HL-60/S4 treated with retinoic acid at 250 ng/mL for 4 days and 3 days (cell line): ENCODE results near the gene CYP27B1.
"Not testable (repeated sequence)": the region's sequence is repeated elsewhere in the genome, so short reads cannot be mapped to it uniquely, and the experiment has no call there.

ENCODE experiments used
- in situ Hi-C: fragments of 300-500 bp; cut with MboI; formaldehyde crosslinking; loops from 2 replicates; pipeline ENCODE4 v1.7.0; 2022; ENCODE audit warnings: low sequenced_read_pairs

The CYP27B1 gene

GRCh38 chr12:57793920-57794319 lies 27.0 kb upstream of the CYP27B1 start:
- in situ Hi-C loops, result no loop called here

- in situ Hi-C loops, result no loop called here
These were observed 17.0 kb upstream of the CYP27B1 start for GRCh38 chr12:57783861-57784260.

- in situ Hi-C loops, result no loop called here
These were observed 16.6 kb upstream of the CYP27B1 start for GRCh38 chr12:57783466-57783801.

- in situ Hi-C loops, result no loop called here
These were observed 16.0 kb upstream of the CYP27B1 start, which contains the start of gene TSFM for GRCh38 chr12:57782608-57783465. TSS of gene TSFM (plus strand) at chr12:57782787. CDS start at chr12:57782802, 15 bp downstream.

GRCh38 chr12:57782243-57782607 lies 15.3 kb upstream of the CYP27B1 start:
- in situ Hi-C loops, result no loop called here

- in situ Hi-C loops, result no loop called here
These were observed 14.9 kb upstream of the CYP27B1 start for GRCh38 chr12:57781801-57782200.

- in situ Hi-C loops, result no loop called here
These were observed 14.4 kb upstream of the CYP27B1 start for GRCh38 chr12:57781244-57781643.

GRCh38 chr12:57780284-57780897 lies 13.5 kb upstream of the CYP27B1 start:
- in situ Hi-C loops, result no loop called here

- in situ Hi-C loops, result no loop called here
These were observed 12.9 kb upstream of the CYP27B1 start for GRCh38 chr12:57779736-57780135.

GRCh38 chr12:57777911-57778310 lies 11.0 kb upstream of the CYP27B1 start:
- in situ Hi-C loops, result no loop called here

GRCh38 chr12:57777367-57777766 lies 10.5 kb upstream of the CYP27B1 start:
- in situ Hi-C loops, result no loop called here

GRCh38 chr12:57776247-57776587 lies 9.3 kb upstream of the CYP27B1 start:
- in situ Hi-C loops, result no loop called here

GRCh38 chr12:57775563-57776246 lies 8.8 kb upstream of the CYP27B1 start:
- in situ Hi-C loops, result no loop called here

GRCh38 chr12:57775044-57775443 lies 8.2 kb upstream of the CYP27B1 start:
- in situ Hi-C loops, result no loop called here

- in situ Hi-C loops, result not testable (repeated sequence)
These were observed 7.8 kb upstream of the CYP27B1 start for GRCh38 chr12:57774634-57775033.

- in situ Hi-C loops, result no loop called here
These were observed 5.8 kb upstream of the CYP27B1 start, which contains the start of gene EEF1AKMT3 for GRCh38 chr12:57772429-57773322. TSS of gene EEF1AKMT3 (plus strand) at chr12:57772614. CDS start at chr12:57772725, 111 bp downstream.

- in situ Hi-C loops, result no loop called here
These were observed 5.1 kb upstream of the CYP27B1 start, which contains the start of gene METTL1 for GRCh38 chr12:57771873-57772428. TSS of gene METTL1 (minus strand) at chr12:57772105. CDS start at chr12:57772083, 22 bp downstream.

- in situ Hi-C loops, result no loop called here
These were observed 4.5 kb upstream of the CYP27B1 start for GRCh38 chr12:57771236-57771872.

GRCh38 chr12:57770734-57771133 lies 3.9 kb upstream of the CYP27B1 start:
- in situ Hi-C loops, result no loop called here

- in situ Hi-C loops, result no loop called here
These were observed 2.7 kb upstream of the CYP27B1 start for GRCh38 chr12:57769594-57769993.
